CD14-positive monocyte (primary cell): ENCODE measurements around the gene BARHL2. TPM values are rescaled to one million over a fixed set of nuclear protein-coding genes. Genes with fewer than 3 reads are reported as not detected.
A peak's percentile ranks its signal among the peaks of the same experiment; 100 is the strongest.

Experiments used
- DNase-seq, 3 donors: peaks; one replicate each; pipeline ENCODE4 v3.0.0-alpha.2; 2011 to 2022
- H2AFZ ChIP-seq: 2 replicates; pipeline ENCODE4 v1.6.0; 2012; ENCODE audit warnings: mild to moderate bottlenecking, low read depth, low read length, inconsistent platforms; ENCODE audit not compliant: insufficient read depth, poor library complexity, severe bottlenecking
- H3K27ac ChIP-seq, 2 donors: 1 replicate in 1 of 2; 2 replicates in 1 of 2; pipeline ENCODE4 v1.5.1; 2012 to 2013; ENCODE audit warnings: low read length in 2 of 2, control low read depth in 1 of 2, inconsistent platforms in 1 of 2, low read depth in 1 of 2, mild to moderate bottlenecking in 1 of 2
- H3K27me3 ChIP-seq, 2 donors: one replicate each; pipeline versions ENCODE4 v1.6.0 to v1.6.1; 2011 to 2013; ENCODE audit warnings: low read length in 2 of 2; ENCODE audit not compliant: control insufficient read depth in 2 of 2, insufficient read depth in 2 of 2
- H3K36me3 ChIP-seq, 2 donors: replicated peaks in 1 of 2; 1 replicate in 1 of 2; 2 replicates in 1 of 2; pipeline versions ENCODE4 v1.5.1 to v1.6.1; 2012 to 2013; ENCODE audit warnings: low read length in 2 of 2, control low read depth in 1 of 2, inconsistent platforms in 1 of 2, mild to moderate bottlenecking in 1 of 2; ENCODE audit not compliant: insufficient read depth in 2 of 2, control insufficient read depth in 1 of 2
- H3K4me1 ChIP-seq, 2 donors: 1 replicate in 1 of 2; 2 replicates in 1 of 2; pipeline versions ENCODE4 v1.5.1 to v1.6.1; 2012 to 2013; ENCODE audit warnings: low read length in 2 of 2, control low read depth in 1 of 2, inconsistent platforms in 1 of 2, mild to moderate bottlenecking in 1 of 2, moderate library complexity in 1 of 2; ENCODE audit not compliant: insufficient read depth in 2 of 2, control insufficient read depth in 1 of 2
- H3K4me2 ChIP-seq: replicated peaks from 2 replicates; pipeline ENCODE3; 2012; ENCODE audit warnings: low read length, moderate library complexity, mild to moderate bottlenecking; ENCODE audit not compliant: poor library complexity, severe bottlenecking; ENCODE audit errors: extremely low read depth
- H3K4me3 ChIP-seq, 3 experiments: fragments of 200-600 bp in 1 of 3; sonication (generic) in 1 of 3; replicated peaks in 1 of 3; 1 replicate in 2 of 3; 2 replicates in 1 of 3; pipeline ENCODE4 v1.5.1; 2011 to 2013; ENCODE audit warnings: low read length in 3 of 3, mild to moderate bottlenecking in 3 of 3, control low read depth in 2 of 3, low read depth in 2 of 3, inconsistent platforms in 1 of 3, moderate library complexity in 1 of 3
- H3K79me2 ChIP-seq: 2 replicates; pipeline ENCODE4 v1.6.0; 2012; ENCODE audit warnings: mild to moderate bottlenecking, control low read depth, inconsistent platforms, low read length, moderate library complexity; ENCODE audit not compliant: insufficient read depth
- H3K9ac ChIP-seq: 2 replicates; pipeline ENCODE4 v1.6.0; 2017; ENCODE audit warnings: low read length, mild to moderate bottlenecking; ENCODE audit not compliant: insufficient read depth, poor library complexity, severe bottlenecking
- H3K9me3 ChIP-seq, 2 donors: replicated peaks in 1 of 2; 1 replicate in 1 of 2; 2 replicates in 1 of 2; pipeline versions ENCODE4 v1.5.1 to v1.6.1; 2012 to 2013; ENCODE audit warnings: low read length in 2 of 2, control low read depth in 1 of 2; ENCODE audit not compliant: control insufficient read depth in 1 of 2, insufficient read depth in 1 of 2
- H4K20me1 ChIP-seq: 2 replicates; pipeline ENCODE4 v1.6.0; 2012; ENCODE audit warnings: mild to moderate bottlenecking, low read length, control low read depth, moderate library complexity; ENCODE audit not compliant: insufficient read depth
- H3K27ac Mint-ChIP-seq, 7 donors: one replicate each; pipeline ENCODE4 v1.8.0; 2020; ENCODE audit warnings: mild to moderate bottlenecking in 7 of 7, mixed read lengths in 7 of 7, moderate library complexity in 6 of 7, inconsistent platforms in 2 of 7
- H3K27me3 Mint-ChIP-seq, 3 donors: one replicate each; pipeline ENCODE4 v1.8.0; 2021 to 2022; ENCODE audit warnings: low read depth in 3 of 3, mild to moderate bottlenecking in 3 of 3, mixed read lengths in 3 of 3, moderate library complexity in 3 of 3, inconsistent platforms in 1 of 3
- H3K36me3 Mint-ChIP-seq, 2 donors: one replicate each; pipeline ENCODE4 v1.8.0; 2020; ENCODE audit warnings: mixed read lengths in 2 of 2, inconsistent platforms in 1 of 2, mild to moderate bottlenecking in 1 of 2
- H3K4me1 Mint-ChIP-seq: one replicate; pipeline ENCODE4 v1.8.0; 2020; ENCODE audit warnings: mild to moderate bottlenecking, mixed read lengths
- H3K4me3 Mint-ChIP-seq, 2 donors: one replicate each; pipeline ENCODE4 v1.8.0; 2020; ENCODE audit warnings: mild to moderate bottlenecking in 2 of 2, mixed read lengths in 2 of 2, moderate library complexity in 1 of 2
- H3K9me3 Mint-ChIP-seq, 7 donors: one replicate each; pipeline ENCODE4 v1.8.0; 2020 to 2022; ENCODE audit warnings: mixed read lengths in 7 of 7, mild to moderate bottlenecking in 6 of 7, moderate library complexity in 6 of 7, inconsistent platforms in 2 of 7
- CTCF ChIP-seq: fragments of 200-600 bp; IDR thresholded peaks from one replicate; pipeline ENCODE4 v1.8.0; 2022; ENCODE audit warnings: antibody characterized with exemption, mild to moderate bottlenecking
- WGBS: methylation state at CpG from one replicate; pipeline ENCODE4 v1.1.5; 2013; ENCODE audit warnings: missing lambda C conversion rate; ENCODE audit not compliant: insufficient coverage; 5-methylcytosine and 5-hydroxymethylcytosine counted together
- intact Hi-C, 2 donors: fragments of 100-400 bp; cut with micrococcal nuclease; formaldehyde crosslinking; loops; one replicate each; pipeline versions ENCODE4 v1.15.0 to v1.15.1; 2023
- polyA plus RNA-seq, 3 donors: library from polyadenylated mRNA; depleted of rRNA in 1 of 3; unstranded in 2 of 3; stranded (reverse) in 1 of 3; fragments of 300-500 nt in 2 of 3; fragments of >200 nt in 1 of 3; fragmentation: Illumina TruSeq in 2 of 3; gene quantifications; 1 replicate in 2 of 3; 2 replicates in 1 of 3; pipeline ENCODE4 v1.2.3, GENCODE V29; 2012 to 2021

The BARHL2 gene
- polyA plus RNA-seq, 3 donors: not detected

DNA sequence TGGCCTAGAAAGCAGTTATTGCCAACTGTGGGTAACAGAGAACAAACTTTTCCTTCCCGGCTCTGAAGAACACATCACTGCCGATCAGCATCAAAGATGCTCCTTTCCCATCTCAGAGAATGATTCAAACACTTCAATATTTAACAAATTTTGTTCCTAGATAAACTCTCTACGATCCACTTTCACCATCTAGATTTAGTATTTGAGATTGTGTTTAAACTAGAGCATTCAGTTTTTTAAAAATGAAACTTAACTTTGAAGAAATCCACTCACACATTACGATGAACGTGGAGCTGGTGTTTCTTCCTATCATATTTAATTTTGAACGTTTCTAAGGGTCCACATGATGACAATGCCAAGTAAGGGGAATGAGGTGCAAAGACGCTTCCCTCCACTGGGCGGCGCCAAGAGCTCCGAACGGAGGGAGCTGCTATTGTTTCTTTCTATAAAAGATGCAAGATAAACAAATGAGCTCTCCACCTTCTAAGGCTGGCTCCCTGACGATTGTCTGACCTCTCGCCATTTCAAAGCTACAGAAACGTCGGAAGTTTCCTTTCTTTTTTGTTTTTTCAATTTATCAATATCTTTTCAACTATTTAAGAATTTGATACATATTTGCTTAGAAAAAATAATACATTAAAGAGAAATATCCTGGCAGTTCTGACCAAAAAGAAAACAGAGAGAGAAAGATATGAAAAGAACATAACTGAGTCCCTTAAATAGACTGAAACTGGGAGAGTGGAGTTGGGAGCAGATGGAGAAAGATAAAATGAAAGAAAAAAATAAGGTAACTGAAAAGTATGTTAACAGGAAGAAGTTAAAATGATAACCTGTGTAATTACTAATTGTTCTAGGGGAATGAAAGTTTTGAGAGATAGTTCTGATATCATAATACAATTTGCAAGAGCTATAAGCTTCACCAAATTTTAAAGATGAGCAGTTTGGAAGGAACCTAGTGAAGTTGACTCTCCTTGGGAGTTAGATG is 4.4 kb upstream of the BARHL2 start:
- peaks cover 26 to 31% of the 10 kb centered on the region in 2 donors for H3K4me1 ChIP-seq
- H2AFZ ChIP-seq: no peak overlapping the region
- no peak overlapping the region for H3K27ac ChIP-seq
- intact Hi-C loops: no loop called here
- peaks cover 17 to 69% of the 10 kb centered on the region in 2 donors for H3K9me3 ChIP-seq
- Mint-ChIP-seq H3K27ac (no peak overlapping the region), H3K4me1 (peaks cover 53% of the 10 kb centered on the region), H3K36me3 (peaks cover 6 to 16% of the 10 kb centered on the region in 2 donors), H3K27me3 (peaks cover 94 to 97% (median 95%) of the 10 kb centered on the region in 3 donors), H3K9me3 (peaks cover 4 to 70% (median 48%) of the 10 kb centered on the region in 7 donors), H3K4me3 (peak overlapping the region in 1 of 2 donors; percentile 72)
- no peak overlapping the region for H3K4me3 ChIP-seq
- peak; percentile 93 for TF ChIP-seq CTCF
- H3K36me3 ChIP-seq: no peaks in the 10 kb centered on the region
- no CpG with 5 or more reads among the region's 15 CpGs for WGBS
- H3K9ac ChIP-seq: no peak overlapping the region
- peaks cover 88 to 97% of the 10 kb centered on the region in 2 donors for H3K27me3 ChIP-seq
- DNase-seq: peak; percentile 24 to 47 (median 35)
- H3K79me2 ChIP-seq: no peaks in the 10 kb centered on the region
- no peak overlapping the region for H3K4me2 ChIP-seq
- H4K20me1 ChIP-seq: no peaks in the 10 kb centered on the region

DNA sequence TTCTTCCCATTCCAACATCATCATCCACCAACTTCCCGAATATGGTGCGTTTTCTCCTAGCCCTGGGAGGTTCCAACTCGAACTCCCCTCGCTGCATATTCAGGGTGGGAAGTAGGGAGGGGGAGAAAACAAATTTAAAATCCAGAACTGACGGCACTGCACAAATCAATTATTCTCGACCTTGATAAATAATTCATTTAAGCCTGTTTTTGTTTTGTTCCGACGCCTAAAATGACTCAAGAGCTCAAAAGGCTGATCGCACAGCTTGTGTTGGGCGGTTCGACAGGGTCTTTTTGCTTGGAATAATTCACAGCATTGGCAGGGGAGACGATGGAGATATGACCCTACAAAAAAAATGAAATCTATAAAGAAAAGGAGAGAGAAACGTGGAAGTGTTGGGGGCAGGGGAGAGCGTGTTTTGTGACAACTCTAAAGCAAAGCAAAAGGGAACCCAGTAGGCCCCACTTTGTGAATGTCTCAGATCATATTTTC is 3.1 kb upstream of the BARHL2 start:
- H3K4me3 Mint-ChIP-seq: peak overlapping the region in 1 of 2 donors; percentile 72
- H3K79me2 ChIP-seq: no peaks in the 10 kb centered on the region
- 18% methylated on average over 5 of the region's 14 CpGs for WGBS
- TF ChIP-seq CTCF: no peak
- H3K27me3 Mint-ChIP-seq: peaks cover 93 to 96% (median 95%) of the 10 kb centered on the region in 3 donors
- H3K4me3 ChIP-seq: no peak overlapping the region
- peaks cover 17 to 70% of the 10 kb centered on the region in 2 donors for H3K9me3 ChIP-seq
- peaks cover 6 to 17% of the 10 kb centered on the region in 2 donors for H3K36me3 Mint-ChIP-seq
- intact Hi-C loops: no loop called here
- peaks cover 24 to 26% of the 10 kb centered on the region in 2 donors for H3K4me1 ChIP-seq
- H3K27ac ChIP-seq: no peak overlapping the region
- H3K36me3 ChIP-seq: no peaks in the 10 kb centered on the region
- H3K9ac ChIP-seq: no peak overlapping the region
- DNase-seq: no peak
- peaks cover 43% of the 10 kb centered on the region for H3K4me1 Mint-ChIP-seq
- H3K27me3 ChIP-seq: peaks cover 88 to 97% of the 10 kb centered on the region in 2 donors
- no peak overlapping the region for H3K27ac Mint-ChIP-seq
- no peak overlapping the region for H2AFZ ChIP-seq
- H4K20me1 ChIP-seq: no peaks in the 10 kb centered on the region
- peaks cover 4 to 64% (median 45%) of the 10 kb centered on the region in 7 donors for H3K9me3 Mint-ChIP-seq
- no peak overlapping the region for H3K4me2 ChIP-seq
